GM03348 (cell line): ENCODE measurements around the gene HMGB1.

Experiments used
- DNase-seq: peaks from one replicate; pipeline ENCODE4 v3.0.0; 2012; ENCODE audit warnings: low spot score

HMGB1 gene

GRCh38 chr13:30429721-30430694 is 35.7 kb downstream of the HMGB1 start:
- DNase-seq: peak; percentile 85

GRCh38 chr13:30429235-30429634 is 36.5 kb downstream of the HMGB1 start:
- DNase-seq: no peak

- no peak for DNase-seq
Measured at GRCh38 chr13:30423891-30424290, 41.8 kb downstream of the HMGB1 start.

GRCh38 chr13:30422054-30422839 is 43.5 kb downstream of the HMGB1 start, which contains the start of gene UBE2L5:
UBE2L5 (plus strand) TSS chr13:30422493; CDS start chr13:30427991, 5,498 bp downstream.
- DNase-seq: peak; percentile 80

GRCh38 chr13:30421093-30422053 is 44.4 kb downstream of the HMGB1 start:
- DNase-seq: peak; percentile 94

GRCh38 chr13:30418717-30419459 is 46.8 kb downstream of the HMGB1 start:
- no peak for DNase-seq

- no peak for DNase-seq
Measured at GRCh38 chr13:30418075-30418716, 47.5 kb downstream of the HMGB1 start.

- DNase-seq: no peak
Measured at GRCh38 chr13:30416471-30416870, 49.3 kb downstream of the HMGB1 start.

- no peak for DNase-seq
Measured at GRCh38 chr13:30415430-30416030, 50.2 kb downstream of the HMGB1 start.

GRCh38 chr13:30413842-30414241 is 51.9 kb downstream of the HMGB1 start:
- no peak for DNase-seq

- no peak for DNase-seq
Measured at GRCh38 chr13:30412346-30412745, 53.4 kb downstream of the HMGB1 start.

GRCh38 chr13:30410705-30411125 is 55.0 kb downstream of the HMGB1 start:
- DNase-seq: no peak

GRCh38 chr13:30409886-30410704 is 55.6 kb downstream of the HMGB1 start:
- DNase-seq: peak; percentile 75

- peak; percentile 93 for DNase-seq
Measured at GRCh38 chr13:30408319-30409101, 57.2 kb downstream of the HMGB1 start.

GRCh38 chr13:30406779-30407416 is 58.8 kb downstream of the HMGB1 start:
- DNase-seq: no peak
